ENCODE data around the gene FRMD8.

DNA sequence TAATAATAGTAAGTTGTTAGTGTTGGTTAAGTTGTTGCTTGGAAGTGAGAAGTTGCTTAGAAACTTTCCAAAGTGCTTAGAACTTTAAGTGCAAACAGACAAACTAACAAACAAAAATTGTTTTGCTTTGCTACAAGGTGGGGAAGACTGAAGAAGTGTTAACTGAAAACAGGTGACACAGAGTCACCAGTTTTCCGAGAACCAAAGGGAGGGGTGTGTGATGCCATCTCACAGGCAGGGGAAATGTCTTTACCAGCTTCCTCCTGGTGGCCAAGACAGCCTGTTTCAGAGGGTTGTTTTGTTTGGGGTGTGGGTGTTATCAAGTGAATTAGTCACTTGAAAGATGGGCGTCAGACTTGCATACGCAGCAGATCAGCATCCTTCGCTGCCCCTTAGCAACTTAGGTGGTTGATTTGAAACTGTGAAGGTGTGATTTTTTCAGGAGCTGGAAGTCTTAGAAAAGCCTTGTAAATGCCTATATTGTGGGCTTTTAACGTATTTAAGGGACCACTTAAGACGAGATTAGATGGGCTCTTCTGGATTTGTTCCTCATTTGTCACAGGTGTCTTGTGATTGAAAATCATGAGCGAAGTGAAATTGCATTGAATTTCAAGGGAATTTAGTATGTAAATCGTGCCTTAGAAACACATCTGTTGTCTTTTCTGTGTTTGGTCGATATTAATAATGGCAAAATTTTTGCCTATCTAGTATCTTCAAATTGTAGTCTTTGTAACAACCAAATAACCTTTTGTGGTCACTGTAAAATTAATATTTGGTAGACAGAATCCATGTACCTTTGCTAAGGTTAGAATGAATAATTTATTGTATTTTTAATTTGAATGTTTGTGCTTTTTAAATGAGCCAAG lies 38.9 kb downstream of the FRMD8 start:
- TF ChIP-seq POLR2AphosphoS5 (IDR thresholded peaks at IDR 0.05; ENCODE audit: borderline replicate concordance, low read depth, low read length) (no peak), EZH2 (IDR thresholded peaks at IDR 0.05) (no peak)

All from SK-N-MC (cell line).